Pancreas (tissue), 10 donors: ENCODE data around the gene FERMT3. TPM values are rescaled to one million over a fixed set of nuclear protein-coding genes. Genes with fewer than 3 reads are reported as not detected.

Experiments
- ATAC-seq, 4 donors: fragments of 200-7000 bp; cut with Tn5 transposase; one replicate each; pipeline versions ENCODE4 v1.8.0 to v1.9.1; 2020; ENCODE audit warnings: mild to moderate bottlenecking in 4 of 4, moderate library complexity in 4 of 4
- DNase-seq, 6 donors: peaks; one replicate each; pipeline ENCODE4 v3.0.0-alpha.2; 2020
- FAIRE-seq: peaks from 2 replicates; lab custom pipeline; 2012; peaks lifted over from hg19 to GRCh38; lab: Jason Lieb, UNC
- H3K27ac ChIP-seq, 4 donors: fragments of 200-600 bp; sonication (generic); 1 replicate in 3 of 4; 2 replicates in 1 of 4; pipeline versions ENCODE4 v1.5.0 to v1.8.0; 2020
- H3K27me3 ChIP-seq, 4 donors: fragments of 200-600 bp; one replicate each; pipeline ENCODE4 v1.8.0; 2021
- H3K36me3 ChIP-seq, 3 donors: fragments of 200-600 bp; sonication (generic) in 1 of 3; one replicate each; pipeline versions ENCODE4 v1.5.0 to v1.8.0; 2020 to 2021
- H3K4me1 ChIP-seq, 3 donors: fragments of 200-600 bp; one replicate each; pipeline ENCODE4 v1.8.0; 2021
- H3K4me3 ChIP-seq, 4 donors: fragments of 200-600 bp; sonication (generic) in 2 of 4; one replicate each; pipeline versions ENCODE4 v1.5.0 to v1.8.0; 2020 to 2021
- H3K9me3 ChIP-seq, 4 donors: fragments of 200-600 bp; one replicate each; pipeline ENCODE4 v1.8.0; 2021
- WGBS, 2 donors: extraction: QIAGEN DNeasy Blood & Tissue Kit; methylation state at CpG; one replicate each; pipeline ENCODE4 v1.1.7; 2013; 5-methylcytosine and 5-hydroxymethylcytosine counted together
- intact Hi-C, 3 donors: fragments of 100-400 bp; cut with DNase I; formaldehyde crosslinking; loops; one replicate each; pipeline versions ENCODE4 v1.11.1 to v1.14.2; 2022
- polyA plus RNA-seq, 2 donors: library from polyadenylated mRNA; stranded (reverse); fragments of 200-250 nt; gene quantifications; one replicate each; pipeline ENCODE4 v1.2.3, GENCODE V29; 2013
- total RNA-seq, 6 donors: library from RNA; stranded (reverse); fragmentation: NEBNext Ultra II Directional in 4 of 6; extraction: Animal tissue kit (Norgen Biotek cat#: 25700) in 4 of 6; gene quantifications; one replicate each; pipeline versions ENCODE4 v1.2.1 to v1.2.4, GENCODE V29; 2021 to 2023
- TF ChIP-seq, protein P1 (sequence below), 4 donors: fragments of 200-600 bp; sonication (generic) in 3 of 4; IDR thresholded peaks; one replicate each; pipeline versions ENCODE4 v1.5.0 to v1.8.0; 2021; ENCODE audit warnings: antibody characterized with exemption in 4 of 4
- donor health status: healthy with polysubstance abuse.
- donor health status: DM: no; HTN: no; CAD: no; lungs with moderate emphysema.
- donor health status: DM: no; HTN: no; CAD: no.
- donor health status: control.
- donor health status: control.
- donor health status: Bipolar disorder and iron deficiency.
- donor health status: DM: yes; HTN: yes; CAD: no.
- donor health status: DM: no; HTN: no; CAD: no.
- donor health status: DM: no; HTN: no; CAD: no.
- donor health status: DM: yes; HTN: yes; CAD: no.

The FERMT3 gene
- total and polyA plus RNA-seq, 8 donors: 1.9 to 16.3 (median 9.1) TPM

DNA sequence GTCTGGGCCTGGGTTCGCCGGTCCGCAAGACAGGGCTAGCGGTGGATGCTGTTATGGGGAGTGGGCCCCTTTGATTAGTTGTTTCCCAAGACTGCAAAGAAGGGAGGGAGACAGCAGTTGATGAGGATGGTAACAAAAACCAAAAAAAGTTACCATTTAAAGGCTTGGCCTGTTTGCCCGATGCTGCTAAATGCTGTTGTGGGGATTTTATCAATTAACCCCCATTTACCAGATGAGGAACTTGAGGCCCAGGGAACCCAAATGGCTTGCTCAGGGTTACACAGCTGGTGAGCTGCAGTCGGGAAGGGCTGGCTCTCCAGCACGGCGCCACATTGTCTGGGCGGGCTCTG lies 16.1 kb downstream of the FERMT3 start:
- Histone ChIP-seq H3K9me3 (no peaks in the 10 kb centered on the region), H3K4me1 (peaks cover 16 to 21% (median 19%) of the 10 kb centered on the region in 3 donors), H3K27me3 (no peaks in the 10 kb centered on the region), H3K27ac (no peak overlapping the region), H3K4me3 (no peak overlapping the region), H3K36me3 (no peaks in the 10 kb centered on the region)
- FAIRE-seq (no peak), DNase-seq (no peak), ATAC-seq (no peak)
- 40 to 53% methylated on average over 8 to 9 of the region's 9 CpGs for WGBS, 2 donors
- TF ChIP-seq, protein P1, sequence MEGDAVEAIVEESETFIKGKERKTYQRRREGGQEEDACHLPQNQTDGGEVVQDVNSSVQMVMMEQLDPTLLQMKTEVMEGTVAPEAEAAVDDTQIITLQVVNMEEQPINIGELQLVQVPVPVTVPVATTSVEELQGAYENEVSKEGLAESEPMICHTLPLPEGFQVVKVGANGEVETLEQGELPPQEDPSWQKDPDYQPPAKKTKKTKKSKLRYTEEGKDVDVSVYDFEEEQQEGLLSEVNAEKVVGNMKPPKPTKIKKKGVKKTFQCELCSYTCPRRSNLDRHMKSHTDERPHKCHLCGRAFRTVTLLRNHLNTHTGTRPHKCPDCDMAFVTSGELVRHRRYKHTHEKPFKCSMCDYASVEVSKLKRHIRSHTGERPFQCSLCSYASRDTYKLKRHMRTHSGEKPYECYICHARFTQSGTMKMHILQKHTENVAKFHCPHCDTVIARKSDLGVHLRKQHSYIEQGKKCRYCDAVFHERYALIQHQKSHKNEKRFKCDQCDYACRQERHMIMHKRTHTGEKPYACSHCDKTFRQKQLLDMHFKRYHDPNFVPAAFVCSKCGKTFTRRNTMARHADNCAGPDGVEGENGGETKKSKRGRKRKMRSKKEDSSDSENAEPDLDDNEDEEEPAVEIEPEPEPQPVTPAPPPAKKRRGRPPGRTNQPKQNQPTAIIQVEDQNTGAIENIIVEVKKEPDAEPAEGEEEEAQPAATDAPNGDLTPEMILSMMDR (IDR thresholded peaks at IDR 0.05): no peak
- intact Hi-C loops: no loop called here

DNA sequence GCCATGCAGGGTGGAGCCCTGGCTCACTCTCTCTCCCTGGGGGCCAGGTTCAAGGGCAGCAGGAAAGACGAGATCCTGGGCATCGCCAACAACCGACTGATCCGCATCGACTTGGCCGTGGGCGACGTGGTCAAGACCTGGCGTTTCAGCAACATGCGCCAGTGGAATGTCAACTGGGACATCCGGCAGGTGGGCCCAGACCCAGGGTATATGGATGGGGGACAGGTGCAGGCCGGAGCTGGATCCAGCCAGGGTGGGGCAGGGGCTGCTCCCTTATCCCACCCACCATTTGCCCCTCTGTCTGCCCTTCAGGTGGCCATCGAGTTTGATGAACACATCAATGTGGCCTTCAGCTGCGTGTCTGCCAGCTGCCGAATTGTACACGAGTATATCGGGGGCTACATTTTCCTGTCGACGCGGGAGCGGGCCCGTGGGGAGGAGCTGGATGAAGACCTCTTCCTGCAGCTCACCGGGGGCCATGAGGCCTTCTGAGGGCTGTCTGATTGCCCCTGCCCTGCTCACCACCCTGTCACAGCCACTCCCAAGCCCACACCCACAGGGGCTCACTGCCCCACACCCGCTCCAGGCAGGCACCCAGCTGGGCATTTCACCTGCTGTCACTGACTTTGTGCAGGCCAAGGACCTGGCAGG lies 16.6 kb downstream of the FERMT3 start:
- H3K9me3 ChIP-seq: no peaks in the 10 kb centered on the region
- no peaks in the 10 kb centered on the region for H3K27me3 ChIP-seq
- H3K27ac ChIP-seq: no peak overlapping the region
- H3K36me3 ChIP-seq: no peaks in the 10 kb centered on the region
- H3K4me1 ChIP-seq: peaks cover 13 to 24% (median 21%) of the 10 kb centered on the region in 3 donors
- TF ChIP-seq, protein P1 (IDR thresholded peaks at IDR 0.05): no peak
- ATAC-seq: no peak
- FAIRE-seq: no peak
- DNase-seq: peak in 3 of 6 donors; percentile 33 to 74 (median 35)
- no peak overlapping the region for H3K4me3 ChIP-seq
- 55 to 60% methylated on average over 24 of the region's 24 CpGs for WGBS, 2 donors
- intact Hi-C loops: no loop called here

DNA sequence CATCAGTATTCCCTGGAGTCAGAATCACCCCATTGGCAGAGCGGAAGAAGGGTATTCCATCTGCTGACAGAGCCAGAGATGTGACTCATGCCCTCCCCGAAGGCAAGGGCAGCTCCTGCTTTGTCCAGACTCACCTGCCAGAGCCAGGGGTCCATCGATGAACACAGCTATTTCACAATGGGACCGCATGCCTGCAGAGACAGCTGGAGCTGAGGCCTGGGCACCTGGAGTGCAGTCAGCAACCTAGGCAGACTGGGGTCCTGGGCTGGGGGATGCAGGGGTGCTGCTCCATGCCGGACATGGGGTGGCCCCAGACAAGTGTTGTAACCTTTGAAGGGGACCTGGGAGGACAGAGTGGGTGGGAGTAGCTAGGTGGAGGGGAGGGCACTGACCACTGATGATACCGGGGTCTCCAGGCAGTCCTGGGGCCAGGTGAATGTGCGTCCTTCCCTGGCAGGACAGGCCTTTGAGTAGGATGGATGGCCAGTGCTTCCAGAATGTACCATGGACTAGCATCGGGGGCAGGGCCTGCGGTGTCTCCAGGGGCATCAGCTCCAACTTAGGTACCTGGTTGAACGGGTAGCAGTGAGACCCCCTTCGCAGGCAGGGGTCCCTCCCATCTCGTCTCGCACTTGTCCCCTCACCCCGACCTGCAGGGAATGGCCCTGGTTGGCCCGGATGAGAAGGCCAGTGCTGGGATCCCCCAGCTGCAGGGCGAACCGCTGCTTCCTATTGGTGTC lies 17.8 kb downstream of the FERMT3 start:
- ATAC-seq: no peak
- Histone ChIP-seq H3K9me3 (no peaks in the 10 kb centered on the region), H3K4me1 (peaks cover 3 to 23% (median 15%) of the 10 kb centered on the region in 3 donors), H3K27ac (no peak overlapping the region), H3K36me3 (no peaks in the 10 kb centered on the region), H3K27me3 (no peaks in the 10 kb centered on the region), H3K4me3 (no peak overlapping the region)
- DNase-seq: peak in 4 of 6 donors; percentile 20 to 79 (median 37)
- no peak for FAIRE-seq
- WGBS, 2 donors: 89% methylated on average over 17 of the region's 17 CpGs
- intact Hi-C loops: no loop called here
- TF ChIP-seq, protein P1 (IDR thresholded peaks at IDR 0.05): no peak

DNA sequence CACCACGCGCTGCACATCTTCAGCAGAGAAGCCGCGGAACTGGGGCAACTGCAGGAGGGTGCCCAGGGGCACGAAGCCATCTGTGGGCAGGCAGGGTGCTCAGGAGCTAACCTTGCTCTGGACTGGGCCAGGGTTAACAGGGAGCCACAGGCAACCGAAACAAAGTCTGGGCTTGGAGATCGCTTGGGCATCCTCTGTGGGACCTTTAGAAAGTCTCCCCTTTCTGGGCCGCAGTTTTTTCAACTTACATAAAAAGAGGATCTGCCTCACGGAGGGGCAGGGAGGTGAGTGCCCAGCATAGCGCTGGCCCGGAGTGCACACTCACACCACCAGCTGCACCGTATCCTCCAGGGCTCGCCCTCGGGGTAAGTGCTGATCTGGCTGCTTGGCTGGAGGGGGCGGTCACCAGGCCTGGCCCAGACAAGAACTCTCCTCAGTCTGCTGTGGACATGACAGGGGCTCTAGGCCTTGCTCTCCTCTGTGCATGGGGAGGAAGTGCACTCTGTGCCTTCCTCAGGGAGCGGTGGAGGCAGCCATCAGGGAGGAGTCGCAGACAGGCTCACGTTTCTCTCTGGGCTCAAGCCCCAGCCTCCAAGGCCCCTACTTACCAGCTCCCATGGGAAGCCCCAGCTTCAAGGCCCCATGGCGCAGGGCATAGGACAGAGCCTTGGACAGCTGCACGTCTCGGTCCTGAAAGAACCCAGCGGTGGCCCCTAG lies 18.5 kb downstream of the FERMT3 start:
- peak in 3 of 6 donors; percentile 32 to 71 (median 47) for DNase-seq
- Histone ChIP-seq H3K4me1 (peaks cover 8 to 31% (median 17%) of the 10 kb centered on the region in 3 donors), H3K36me3 (no peaks in the 10 kb centered on the region), H3K27ac (peak overlapping the region; percentile 64 to 91 (median 88)), H3K4me3 (peak overlapping the region; percentile 49 to 90 (median 69)), H3K9me3 (no peaks in the 10 kb centered on the region), H3K27me3 (no peaks in the 10 kb centered on the region)
- FAIRE-seq: no peak
- 55 to 59% methylated on average over 22 of the region's 22 CpGs for WGBS, 2 donors
- no peak for ATAC-seq
- TF ChIP-seq, protein P1 (IDR thresholded peaks at IDR 0.05): no peak
- intact Hi-C loops: no loop called here
